T1000 (cell line): ENCODE results near the gene TMCC2.

ENCODE experiments used
- DNase-seq: peaks from one replicate; lab custom pipeline; 2025; ENCODE audit warnings: mixed read lengths; lab: John Stamatoyannopoulos, UW

TMCC2 gene

DNA sequence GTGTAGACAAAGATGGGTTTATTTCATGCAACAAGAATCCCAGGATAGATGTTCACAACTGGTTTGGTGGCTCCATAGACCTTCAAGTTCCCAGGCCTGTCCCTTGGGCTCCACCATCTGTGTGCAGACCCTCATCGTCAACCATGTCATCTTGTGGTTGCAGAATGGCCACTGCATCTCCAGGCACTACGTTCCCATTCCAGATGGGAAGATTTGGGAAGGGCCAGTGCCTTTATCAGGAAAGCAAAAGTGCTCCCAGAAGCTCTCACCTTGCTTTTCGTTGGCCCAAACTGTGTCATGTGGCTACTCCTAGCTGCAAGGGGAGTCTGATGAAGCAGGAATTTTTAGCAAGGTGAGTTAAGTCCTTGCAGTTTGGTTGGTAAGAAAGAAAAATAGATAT is 12.8 kb downstream of the TMCC2 start:
- DNase-seq = no peak

DNA sequence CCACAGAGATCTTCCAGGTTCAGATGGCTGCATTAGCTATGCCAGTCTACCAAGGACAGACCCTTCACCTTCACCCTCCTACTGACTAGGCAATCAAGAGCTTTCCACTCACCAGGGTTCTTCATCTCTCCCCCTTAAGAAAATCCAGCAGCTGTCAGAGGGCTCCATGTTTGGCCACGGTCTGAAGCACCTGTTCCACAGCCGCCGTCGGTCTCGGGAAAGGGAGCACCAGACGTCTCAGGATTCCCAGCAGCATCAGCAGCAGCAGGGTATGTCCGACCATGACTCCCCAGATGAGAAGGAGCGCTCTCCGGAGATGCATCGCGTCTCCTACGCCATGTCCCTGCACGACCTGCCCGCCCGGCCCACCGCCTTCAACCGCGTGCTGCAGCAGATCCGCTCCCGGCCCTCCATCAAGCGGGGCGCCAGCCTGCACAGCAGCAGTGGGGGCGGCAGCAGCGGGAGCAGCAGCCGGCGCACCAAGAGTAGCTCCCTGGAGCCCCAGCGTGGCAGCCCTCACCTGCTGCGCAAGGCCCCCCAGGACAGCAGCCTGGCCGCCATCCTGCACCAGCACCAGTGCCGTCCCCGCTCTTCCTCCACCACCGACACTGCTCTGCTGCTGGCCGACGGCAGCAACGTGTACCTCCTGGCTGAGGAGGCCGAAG is 13.8 kb downstream of the TMCC2 start:
- no peak for DNase-seq

DNA sequence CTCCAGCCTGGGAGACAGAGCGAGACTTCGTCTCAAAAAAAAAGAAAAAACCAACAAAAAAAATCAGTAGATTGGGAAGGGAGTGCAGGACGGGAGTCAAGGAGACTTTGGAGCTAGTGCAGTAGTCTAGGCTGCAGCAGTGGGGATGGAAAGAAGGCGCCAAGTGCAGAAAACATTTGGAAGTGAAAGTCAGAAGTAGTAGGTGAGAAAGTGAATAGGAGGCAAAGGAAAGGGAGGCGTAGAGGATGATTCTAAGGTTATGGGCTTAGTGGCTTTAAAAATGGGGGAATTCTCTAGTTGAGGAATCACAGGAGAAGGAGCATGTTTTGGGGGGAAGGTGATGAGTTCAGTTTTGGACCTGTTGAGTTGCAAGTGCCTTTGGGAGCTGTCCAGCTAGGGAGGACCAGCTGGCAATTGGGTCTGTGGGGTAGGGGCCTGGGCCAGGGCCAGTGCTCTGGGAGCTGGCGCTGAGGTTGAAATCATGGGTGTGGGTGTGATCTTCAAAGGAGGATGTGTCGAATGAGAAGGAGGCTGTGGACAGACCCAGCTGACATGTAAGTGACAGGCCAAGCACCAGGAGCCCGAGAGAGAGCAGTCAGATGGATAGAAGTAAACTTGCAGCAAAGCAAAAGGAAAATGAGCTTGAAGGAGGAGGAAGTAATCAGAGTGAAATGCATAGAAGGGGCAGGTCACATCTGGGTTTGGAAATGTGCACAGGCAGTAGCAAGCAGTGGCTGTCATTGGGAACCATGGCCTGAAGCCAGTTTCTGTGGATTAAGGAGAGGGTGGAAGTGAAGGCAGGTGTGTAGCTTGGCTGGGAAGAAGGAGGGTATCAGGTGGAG is 15.8 kb downstream of the TMCC2 start:
- no peak for DNase-seq

DNA sequence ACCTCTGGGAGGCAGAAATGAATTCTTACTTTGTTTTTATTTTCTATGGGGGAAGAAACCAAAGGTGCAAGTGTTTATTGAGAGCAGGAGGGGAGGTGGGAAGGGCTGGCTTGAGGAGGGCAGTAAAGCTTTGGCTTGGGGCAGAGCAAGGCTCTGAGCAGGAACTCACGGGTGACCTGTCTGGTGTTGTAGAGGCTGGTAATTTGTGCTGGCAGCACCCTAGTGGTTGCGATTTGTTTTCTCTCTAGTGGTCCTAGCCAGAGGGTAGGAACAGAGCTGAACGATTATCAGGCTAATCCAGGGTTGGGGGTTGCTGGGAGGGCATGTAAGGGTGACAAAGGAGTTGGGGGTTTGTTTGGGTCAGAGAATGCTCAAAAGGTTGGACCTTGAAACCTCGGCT is 16.6 kb downstream of the TMCC2 start:
- DNase-seq = no peak

DNA sequence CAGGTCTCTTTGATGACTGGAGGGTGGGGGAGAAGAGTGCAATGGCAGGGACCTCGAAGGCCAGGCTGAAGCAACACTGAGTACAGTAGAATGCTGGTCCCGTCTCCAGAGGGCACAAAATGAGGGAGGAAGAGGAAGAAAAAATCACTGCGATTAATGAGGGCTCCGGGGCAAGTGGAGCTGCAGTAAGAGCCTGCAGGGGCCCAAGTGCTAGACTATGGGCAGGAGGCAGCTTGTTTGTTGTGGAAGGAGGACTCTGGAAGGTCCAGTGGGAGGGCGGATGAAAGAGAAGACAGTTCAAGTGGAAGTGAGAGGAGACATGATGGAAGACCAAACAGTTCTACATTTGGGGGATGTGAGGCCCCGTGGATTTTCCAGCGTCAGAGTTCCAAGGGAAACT is 17.4 kb downstream of the TMCC2 start:
- no peak for DNase-seq

DNA sequence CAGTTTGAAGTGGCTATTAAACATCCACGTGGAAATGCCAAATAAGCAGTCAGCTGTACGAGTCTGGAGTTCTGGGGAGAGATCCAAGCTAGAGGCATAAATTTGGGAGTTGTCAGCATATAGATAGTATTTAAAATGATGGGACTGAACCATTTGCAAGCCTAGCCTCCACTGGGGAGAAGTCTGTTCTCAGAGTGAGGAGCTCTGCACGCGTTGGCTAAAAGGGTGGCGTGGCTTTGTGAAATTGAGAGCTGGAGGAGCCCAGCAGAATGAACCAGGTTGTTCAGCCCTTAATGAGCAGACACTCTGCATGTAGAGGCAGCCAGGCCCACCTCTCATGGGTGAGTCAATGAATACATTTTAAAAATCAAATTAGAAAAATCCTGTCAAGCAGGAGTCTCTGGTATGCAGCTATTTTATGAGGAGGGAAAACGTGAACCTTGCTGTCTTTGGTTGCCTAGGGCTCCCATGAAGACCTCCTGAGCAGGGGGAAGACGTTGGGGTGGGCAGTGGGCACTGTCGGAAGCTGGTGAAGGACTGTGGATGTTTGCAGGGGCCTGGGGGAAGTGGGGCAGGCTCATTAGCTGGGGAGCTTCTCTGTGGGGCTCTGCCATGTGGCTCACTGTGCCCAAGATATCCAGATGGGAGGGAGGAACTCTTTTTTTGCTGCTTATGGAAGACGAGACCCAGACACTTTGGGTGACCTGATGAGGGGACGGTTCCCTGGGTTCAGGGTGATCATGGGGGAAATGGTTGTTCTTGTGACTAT is 18.8 kb downstream of the TMCC2 start:
- DNase-seq = no peak

DNA sequence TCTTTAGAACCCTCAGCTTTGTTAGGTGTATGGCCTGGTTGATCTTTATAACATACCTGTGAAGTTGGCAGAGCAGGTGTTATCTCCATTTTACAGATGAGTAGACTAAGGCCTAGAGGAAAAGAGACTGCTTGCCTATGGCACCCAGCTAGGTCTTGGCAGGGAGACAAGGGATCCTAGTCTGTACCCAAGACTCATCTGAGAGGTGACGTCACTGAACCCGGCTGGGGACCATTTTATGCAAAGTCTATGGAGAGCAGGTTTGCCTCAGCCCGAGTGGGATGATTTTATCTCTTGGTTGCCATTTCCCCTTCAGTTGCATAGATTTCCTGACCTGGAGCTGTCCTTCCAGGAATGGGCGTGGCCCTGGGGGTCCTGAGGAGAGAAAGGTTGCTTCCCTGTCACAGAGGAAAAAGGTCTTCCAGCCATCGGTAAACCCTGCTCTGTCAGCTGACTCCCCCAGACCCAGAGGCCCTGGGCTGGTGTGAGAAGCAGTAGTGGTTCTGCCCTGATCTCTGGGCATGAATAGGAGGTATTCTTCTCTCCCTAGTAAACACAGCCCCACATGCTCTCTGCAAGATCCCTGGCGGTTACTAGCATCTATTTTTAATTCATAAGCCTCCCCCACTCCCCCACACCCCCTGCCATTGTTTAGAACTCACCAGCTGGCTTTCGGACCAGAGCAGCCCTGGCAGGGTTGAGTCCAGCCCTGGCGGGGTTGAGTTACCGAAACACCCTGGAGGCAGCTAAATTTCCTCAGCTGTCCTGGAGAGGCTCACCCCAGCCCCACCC is 19.6 kb downstream of the TMCC2 start:
- DNase-seq = no peak

DNA sequence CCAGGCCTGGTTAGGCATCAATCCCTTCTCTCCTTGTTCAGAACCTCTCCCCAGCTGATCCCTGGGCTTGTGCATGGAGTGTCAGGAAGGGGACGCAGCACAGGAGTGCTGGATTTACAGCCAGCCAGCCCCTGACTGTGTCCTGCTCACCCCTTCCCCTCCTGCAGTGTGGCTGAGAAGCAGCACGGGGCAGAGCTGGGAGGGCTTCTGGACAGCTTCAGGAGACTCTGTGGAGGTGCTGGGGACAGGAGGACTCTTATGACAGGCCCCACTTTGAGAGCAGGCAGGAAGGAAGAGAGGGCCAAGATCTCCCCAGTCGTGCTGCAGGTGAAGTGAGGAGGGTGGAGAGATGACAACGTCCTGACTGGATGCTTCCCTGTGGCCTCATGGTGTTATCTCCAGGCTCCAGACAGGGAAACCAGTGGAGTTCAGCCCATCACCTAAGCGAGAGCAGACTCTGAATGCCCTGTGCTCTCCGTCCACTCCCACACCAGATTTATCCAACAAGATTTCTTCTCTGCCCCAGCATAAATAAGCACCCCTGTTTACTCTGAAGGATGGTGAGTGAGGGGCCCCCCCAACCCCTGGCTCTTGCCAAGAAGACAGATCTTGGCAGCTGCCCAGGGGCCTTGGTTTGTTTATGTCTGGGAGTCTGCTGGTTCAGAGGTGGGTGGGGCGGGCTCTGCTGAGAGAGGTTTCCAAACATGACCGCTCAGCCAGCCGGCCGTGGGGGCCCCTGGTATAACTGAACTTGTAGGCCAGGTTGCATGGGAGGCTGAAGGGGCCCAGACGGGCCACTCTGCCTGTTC is 21.3 kb downstream of the TMCC2 start:
- no peak for DNase-seq

DNA sequence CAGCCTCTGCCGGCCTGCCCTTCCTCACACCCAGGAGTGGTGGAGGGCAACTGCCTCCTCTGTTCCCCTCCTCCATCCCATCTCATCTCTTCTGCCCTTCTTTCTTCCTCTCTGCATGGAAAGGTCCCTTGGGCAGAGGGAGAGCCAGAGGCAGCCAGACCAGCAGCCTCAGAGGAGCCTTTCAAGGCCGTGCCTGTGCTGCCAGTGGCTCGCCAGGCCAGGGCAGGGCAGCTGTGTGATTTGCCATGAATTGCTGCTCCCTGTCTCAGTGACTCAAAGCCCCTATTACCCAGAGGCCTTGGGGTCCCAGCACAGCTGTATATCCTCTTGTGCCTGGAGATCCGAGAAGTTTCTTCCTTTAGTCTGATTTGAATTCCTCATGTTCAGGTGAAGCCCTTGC is 21.9 kb downstream of the TMCC2 start:
- no peak for DNase-seq

DNA sequence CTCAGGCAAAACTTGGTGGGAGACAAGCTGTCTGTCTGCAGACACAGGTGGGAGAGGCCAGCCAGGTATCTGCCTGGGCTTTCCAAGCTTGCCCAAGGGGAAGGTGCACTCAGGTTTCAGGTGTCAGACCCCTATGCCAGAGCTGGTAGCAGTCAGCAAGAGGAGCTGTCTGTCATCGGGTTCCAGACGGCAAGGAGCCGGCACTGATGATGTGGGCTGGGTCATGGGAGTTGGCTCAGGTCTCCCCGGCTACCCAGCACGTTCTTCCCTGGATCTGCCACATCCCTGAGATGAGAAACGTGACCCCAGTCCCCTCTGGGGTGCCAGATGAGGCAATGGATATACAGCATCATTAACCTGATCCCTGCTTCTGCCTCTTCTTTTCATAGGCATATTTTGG is 23.0 kb downstream of the TMCC2 start:
- no peak for DNase-seq

DNA sequence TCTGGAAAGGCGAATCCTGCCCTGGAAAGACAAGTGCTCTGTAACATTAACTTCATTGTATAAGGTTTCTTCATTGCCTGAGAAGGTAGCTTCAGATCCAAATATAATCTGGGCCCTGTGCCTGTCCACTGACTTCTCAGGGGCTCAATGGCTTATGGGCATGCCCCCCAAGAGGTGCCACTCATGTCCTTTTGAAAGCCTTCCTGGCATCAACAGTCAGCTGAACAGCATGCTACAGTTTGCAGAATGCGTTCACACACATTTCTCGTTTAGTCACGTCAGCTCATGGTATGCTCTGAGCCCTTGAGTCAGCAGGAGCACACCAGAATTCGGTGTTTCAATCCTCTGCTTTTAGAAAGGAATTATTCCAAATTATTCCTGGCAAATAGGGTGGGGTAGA is 23.8 kb downstream of the TMCC2 start:
- no peak for DNase-seq

DNA sequence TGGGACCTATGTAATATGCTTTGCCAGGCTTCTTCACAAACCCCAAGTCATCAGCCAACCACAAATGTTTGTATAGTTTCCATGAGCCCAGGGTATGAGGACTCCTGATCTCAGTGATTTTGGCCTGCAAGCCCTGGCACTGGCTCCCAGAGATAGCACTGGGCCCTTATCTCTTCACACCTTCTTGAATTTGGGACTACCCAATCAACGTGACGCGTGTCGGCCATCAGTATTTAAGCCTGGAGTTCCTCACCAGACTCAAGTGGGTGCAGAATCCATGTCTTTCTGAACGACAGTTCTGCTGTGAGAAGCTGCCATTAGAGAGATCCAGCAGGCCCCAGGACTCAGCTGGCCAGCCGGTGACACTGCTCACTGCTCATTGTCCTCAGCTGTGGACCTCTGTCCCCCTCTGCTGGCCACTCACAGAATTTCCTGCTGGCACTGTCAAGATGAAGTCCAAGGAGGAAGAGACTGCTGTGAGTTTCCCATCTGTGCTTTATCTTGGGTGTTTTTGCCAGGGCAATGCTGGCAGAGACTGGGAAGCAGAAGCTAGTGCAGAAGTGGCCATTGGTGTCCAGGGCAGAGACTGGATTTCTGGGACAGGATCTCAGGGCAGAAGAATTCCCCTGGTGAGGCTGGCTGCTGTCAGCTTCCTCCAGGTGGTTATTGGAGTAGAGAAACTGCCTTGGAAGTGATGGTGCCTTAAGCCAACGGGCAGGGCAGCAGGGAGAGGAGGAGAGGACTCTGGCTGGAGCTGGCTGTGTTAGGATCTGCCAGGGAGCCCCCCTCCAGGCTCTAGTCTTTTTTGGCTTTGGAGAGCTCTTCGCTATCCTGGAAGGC is 28.4 kb downstream of the TMCC2 start:
- peak; percentile 83 for DNase-seq

DNA sequence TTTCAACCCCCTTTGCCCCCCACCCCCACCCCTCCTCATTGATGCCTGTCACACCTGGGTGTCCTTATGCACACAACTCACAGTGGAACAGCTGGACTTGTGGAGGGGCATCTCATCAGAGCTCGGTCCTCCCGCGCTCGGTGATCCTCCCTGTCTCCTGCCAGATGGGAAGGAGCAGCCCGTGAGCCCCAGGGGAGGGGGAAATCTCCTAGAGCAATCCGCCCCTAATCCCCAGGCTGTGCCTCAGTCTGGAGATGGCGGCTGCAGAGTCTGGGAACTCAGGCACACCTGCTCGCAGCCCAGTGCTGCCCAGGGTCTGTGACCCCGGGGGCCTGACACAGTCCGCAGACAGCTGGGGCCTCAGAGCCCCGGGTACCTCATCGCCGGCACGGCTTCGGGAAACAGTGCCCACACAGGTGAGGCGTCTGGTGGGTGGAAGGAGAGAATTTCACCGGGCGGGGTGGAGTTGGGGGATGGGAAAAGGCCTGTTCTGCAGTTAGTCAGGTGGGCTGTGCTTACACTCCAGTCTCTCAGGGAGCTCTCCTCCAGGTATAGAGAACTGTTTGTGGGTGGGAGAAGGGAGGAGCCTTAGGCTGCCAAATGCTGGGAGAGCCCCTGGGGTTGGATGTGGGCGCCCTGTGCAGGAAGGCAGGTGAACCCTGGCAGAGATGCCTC is 29.3 kb downstream of the TMCC2 start:
- DNase-seq = no peak

DNA sequence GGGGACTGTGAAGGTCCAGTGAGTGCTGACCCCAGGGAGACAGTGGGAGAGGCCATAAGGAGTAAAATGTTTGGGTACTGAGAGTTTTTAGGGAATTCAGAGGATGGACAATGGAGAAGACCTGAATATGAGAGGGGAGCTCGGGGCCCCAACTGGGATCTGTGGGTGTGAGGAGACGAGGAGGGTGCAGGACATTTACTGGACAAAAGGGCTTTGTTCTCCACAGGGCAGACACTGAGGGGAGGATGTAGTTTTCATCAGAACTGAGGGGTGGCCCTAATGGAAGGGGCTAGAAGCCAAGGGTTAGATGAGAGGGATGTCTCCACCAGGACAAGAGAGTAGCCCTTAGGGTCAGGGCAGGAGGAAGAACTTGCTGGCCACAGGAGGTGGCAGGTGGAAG is 30.0 kb downstream of the TMCC2 start:
- no peak for DNase-seq

DNA sequence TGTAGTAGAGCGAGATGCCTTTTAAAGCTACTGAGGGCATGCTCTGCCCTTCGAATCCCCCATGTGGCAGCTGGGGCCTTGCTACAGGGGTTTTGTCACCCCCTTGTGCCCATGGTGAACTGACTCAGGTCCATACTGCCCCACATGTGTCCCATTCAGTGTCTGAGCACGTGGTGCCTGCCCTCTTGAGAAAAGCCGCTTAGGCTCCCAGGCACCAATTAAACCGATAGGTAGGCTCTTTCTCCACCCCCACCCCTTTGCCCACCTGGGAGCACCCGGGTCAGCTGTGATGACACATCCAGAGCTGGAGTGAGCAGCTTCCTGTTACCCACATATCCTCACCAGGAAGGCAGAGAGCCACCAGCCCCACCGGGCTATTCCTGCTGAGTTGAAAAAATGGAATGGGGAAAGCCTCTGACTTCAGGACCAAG is 30.5 kb downstream of the TMCC2 start:
- no peak for DNase-seq

DNA sequence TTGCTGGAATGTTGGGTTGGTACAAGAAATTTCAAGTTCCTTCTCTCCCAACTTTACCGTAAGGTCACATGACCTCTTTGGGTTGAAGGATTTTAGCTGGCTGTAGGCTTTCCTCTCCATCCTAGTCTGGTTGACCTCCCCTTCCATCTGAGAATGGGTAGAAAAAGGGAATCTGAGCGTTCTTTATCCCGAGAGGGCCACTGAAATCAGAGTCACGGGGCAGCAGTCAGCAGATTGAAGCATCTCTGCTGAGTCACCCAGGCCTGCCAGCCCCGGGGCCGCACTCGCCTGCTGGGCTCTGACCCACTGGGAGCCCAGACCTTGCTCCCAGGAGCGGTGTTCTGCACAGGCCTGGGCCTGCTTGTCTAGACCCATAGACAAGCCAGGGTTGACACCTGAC is 31.0 kb downstream of the TMCC2 start:
- DNase-seq = peak; percentile 54

DNA sequence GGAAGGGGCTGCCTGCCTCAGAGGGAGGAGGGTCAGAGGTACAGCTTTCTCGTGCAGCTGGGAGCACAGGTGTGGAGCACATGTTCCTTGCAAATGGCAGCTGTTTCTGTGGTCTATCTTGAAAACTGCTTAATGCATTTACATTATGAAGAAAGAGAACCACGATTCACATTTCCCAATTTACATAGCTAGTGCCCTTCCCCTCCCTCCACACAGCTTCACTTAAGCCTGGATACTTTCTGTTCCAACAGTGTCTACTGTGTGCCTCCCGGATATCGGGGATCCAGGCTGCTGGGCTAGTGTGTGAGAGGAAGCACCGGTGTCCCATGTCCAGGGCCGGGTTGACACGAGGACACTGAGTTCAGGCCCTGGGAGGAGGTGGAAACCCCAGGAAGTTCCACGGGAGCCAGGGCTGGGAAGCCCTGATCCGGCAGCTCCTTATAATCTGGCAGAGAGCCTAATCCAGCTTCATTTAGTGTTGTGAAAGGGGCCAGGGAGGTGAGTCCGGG is 31.6 kb downstream of the TMCC2 start:
- DNase-seq = no peak

DNA sequence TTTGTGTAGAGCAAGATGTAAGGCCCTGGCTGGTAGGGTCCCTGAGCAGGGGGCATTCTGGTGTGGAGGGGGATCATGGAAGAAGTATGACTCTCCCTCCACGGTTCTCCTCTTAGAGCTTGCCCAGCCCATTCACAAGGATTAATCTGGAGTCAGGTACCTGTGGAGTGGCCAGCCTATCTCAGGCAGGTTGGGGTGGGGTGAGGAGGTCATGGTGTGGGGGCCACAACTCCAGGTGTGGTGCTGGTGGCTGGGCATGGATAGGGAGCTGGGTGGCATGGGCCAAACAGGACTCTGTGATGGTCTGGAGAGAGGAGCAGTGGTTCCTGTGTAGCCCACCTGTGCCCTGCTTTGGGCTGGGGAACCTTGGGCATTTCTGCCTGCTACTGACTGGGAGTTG is 32.3 kb downstream of the TMCC2 start:
- DNase-seq = no peak

DNA sequence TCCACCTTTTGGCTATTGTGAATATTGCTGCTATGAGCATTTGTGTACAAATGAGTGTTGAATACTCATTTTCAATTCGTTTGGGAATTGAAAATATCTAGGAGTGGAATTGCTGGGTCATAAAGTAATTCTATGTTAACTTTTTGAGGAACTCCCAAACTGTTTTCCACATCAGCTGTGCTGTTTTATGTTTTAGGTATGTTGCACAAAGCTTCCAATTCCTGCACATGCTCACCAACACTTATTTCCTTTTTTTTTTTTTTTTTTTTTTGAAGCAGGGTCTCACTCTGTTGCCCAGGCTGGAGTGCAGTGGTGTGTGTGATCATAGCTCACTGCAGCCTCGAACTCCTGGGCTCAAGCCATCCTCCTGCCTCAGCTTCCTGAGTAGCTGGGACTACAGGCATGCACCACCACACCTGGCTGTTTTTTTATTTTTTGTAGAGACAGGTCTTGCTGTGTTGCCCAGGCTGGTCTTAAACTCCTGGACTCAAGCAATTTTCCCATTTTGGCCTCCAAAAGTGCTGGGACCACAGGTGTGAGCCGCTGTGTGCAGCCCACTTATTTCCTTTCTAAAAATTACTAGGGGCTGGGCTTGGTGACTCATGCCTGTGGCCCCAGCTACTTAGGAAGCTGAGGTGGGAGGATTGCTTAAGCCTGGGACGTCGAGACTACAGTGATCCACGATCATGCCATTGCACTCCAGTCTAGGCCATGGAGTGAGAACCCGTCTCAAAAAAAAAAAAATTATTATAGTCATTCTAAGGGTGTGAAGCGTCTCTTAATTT is 33.4 kb downstream of the TMCC2 start:
- no peak for DNase-seq
